Ovary (tissue), 9 donors: ENCODE measurements around the gene GPATCH3. TPM values are rescaled to one million over a fixed set of nuclear protein-coding genes. Genes with fewer than 3 reads are reported as not detected.
"Not testable (repeated sequence)": the region's sequence is repeated elsewhere in the genome, so short reads cannot be mapped to it uniquely, and the experiment has no call there.

Experiments used
- DNase-seq, 5 donors: peaks; one replicate each; pipeline ENCODE4 v3.0.0-alpha.2; 2019 to 2020
- H3K27ac ChIP-seq, 2 donors: fragments of 200-600 bp; one replicate each; pipeline versions ENCODE4 v1.5.1 to v1.8.0; 2019 to 2022
- H3K27me3 ChIP-seq: fragments of 200-600 bp; one replicate; pipeline ENCODE4 v1.8.0; 2022
- H3K36me3 ChIP-seq: fragments of 200-600 bp; sonication (generic); one replicate; pipeline ENCODE4 v1.5.1; 2019
- H3K4me1 ChIP-seq: one replicate; pipeline ENCODE4 v1.8.1; 2013; ENCODE audit warnings: mild to moderate bottlenecking, moderate library complexity; ENCODE audit not compliant: insufficient read depth
- H3K4me3 ChIP-seq: fragments of 200-600 bp; sonication (generic); one replicate; pipeline ENCODE4 v1.5.1; 2017
- H3K9me3 ChIP-seq, 2 donors: fragments of 200-600 bp in 1 of 2; sonication (generic) in 1 of 2; one replicate each; pipeline versions ENCODE4 v1.5.1 to v1.8.1; 2013 to 2019; ENCODE audit warnings: mild to moderate bottlenecking in 1 of 2, moderate library complexity in 1 of 2
- CTCF ChIP-seq, 3 donors: fragments of 450-650 bp in 2 of 3; fragments of 200-600 bp in 1 of 3; IDR thresholded peaks; one replicate each; pipeline versions ENCODE4 v1.5.1 to v1.8.0; 2016 to 2022; ENCODE audit warnings: antibody characterized with exemption in 3 of 3, mild to moderate bottlenecking in 1 of 3
- EP300 ChIP-seq: sonication (generic); formaldehyde crosslinking; IDR thresholded peaks from one replicate; pipeline ENCODE4 v1.6.1; 2017; ENCODE audit warnings: antibody characterized with exemption
- POLR2A ChIP-seq: fragments of 450-650 bp; IDR thresholded peaks from one replicate; pipeline ENCODE4 v1.6.1; 2017; ENCODE audit warnings: antibody characterized with exemption, mild to moderate bottlenecking, moderate library complexity
- WGBS, 3 donors: extraction: QIAGEN DNeasy Blood & Tissue Kit in 1 of 3; methylation state at CpG; one replicate each; pipeline versions ENCODE4 v1.1.5 to v1.1.7; 2013 to 2017; 5-methylcytosine and 5-hydroxymethylcytosine counted together
- intact Hi-C, 4 donors: fragments of 100-400 bp; cut with DNase I; formaldehyde crosslinking; loops; one replicate each; pipeline versions ENCODE4 v1.11.0 to v1.15.1; 2022 to 2023
- polyA plus RNA-seq, 2 donors: library from polyadenylated mRNA; stranded (reverse); fragments of 200-250 nt in 1 of 2; fragments of 350-450 nt in 1 of 2; fragmentation: Illumina TruSeq in 1 of 2; extraction: RNeasy Lipid Tissue Mini Kit (QIAGEN cat#74804) in 1 of 2; gene quantifications; one replicate each; pipeline ENCODE4 v1.2.3, GENCODE V29; 2013 to 2014
- total RNA-seq, 7 donors: library from RNA; depleted of rRNA in 2 of 7; stranded (reverse); fragments of >200 nt in 2 of 7; fragmentation: NEBNext Ultra II Directional in 3 of 7; extraction: Animal tissue kit (Norgen Biotek cat#: 25700) in 3 of 7; gene quantifications; one replicate each; pipeline versions ENCODE4 v1.1.0 to v1.2.4, GENCODE V29; 2016 to 2023
- donor health status: DM: no; HTN: no; CAD: no; lungs with moderate emphysema.
- donor health status: DM: no; HTN: no; CAD: no.
- donor health status: Bipolar disorder and iron deficiency.
- donor health status: DM: yes; HTN: yes; CAD: no.
- donor health status: DM: no; HTN: no; CAD: no.
- donor health status: DM: yes; HTN: yes; CAD: no.

GPATCH3 gene
- total and polyA plus RNA-seq, 9 donors, result 3.1 to 16.4 (median 11.2) TPM

GRCh38 chr1:26848941-26849774 lies 51.1 kb downstream of the GPATCH3 start:
- Histone ChIP-seq H3K36me3 (no peaks in the 10 kb centered on the region), H3K27ac (no peak overlapping the region), H3K9me3 (no peaks in the 10 kb centered on the region), H3K27me3 (no peaks in the 10 kb centered on the region), H3K4me3 (no peak overlapping the region), H3K4me1 (no peaks in the 10 kb centered on the region)
- WGBS, 3 donors, result 49 to 65% (median 60%) methylated on average over 6 to 10 of the region's 10 CpGs
- no peak for TF ChIP-seq POLR2A
- TF ChIP-seq CTCF (IDR thresholded peaks at IDR 0.05), result no peak
- no peak for TF ChIP-seq EP300
- intact Hi-C loops, result no loop called here
- DNase-seq, result no peak

- DNase-seq, result no peak
- WGBS, 3 donors, result 78 to 84% (median 80%) methylated on average over 10 of the region's 10 CpGs
- Histone ChIP-seq H3K4me3 (no peak overlapping the region), H3K36me3 (no peaks in the 10 kb centered on the region), H3K27ac (no peak overlapping the region), H3K9me3 (no peaks in the 10 kb centered on the region), H3K4me1 (no peaks in the 10 kb centered on the region), H3K27me3 (no peaks in the 10 kb centered on the region)
- TF ChIP-seq EP300 (no peak), CTCF (IDR thresholded peaks at IDR 0.05) (no peak)
- intact Hi-C loops, result no loop called here
Observed at GRCh38 chr1:26848499-26848898, 51.8 kb downstream of the GPATCH3 start.

- DNase-seq, intact Hi-C loops: not testable (repeated sequence)
Observed at GRCh38 chr1:26847826-26848225, 52.4 kb downstream of the GPATCH3 start.

GRCh38 chr1:26844424-26845196 lies 55.7 kb downstream of the GPATCH3 start:
- TF ChIP-seq POLR2A (no peak), CTCF (IDR thresholded peaks at IDR 0.05) (no peak), EP300 (no peak)
- no peak for DNase-seq
- no peaks in the 10 kb centered on the region for H3K9me3 ChIP-seq
- no peaks in the 10 kb centered on the region for H3K36me3 ChIP-seq
- H3K27me3 ChIP-seq, result no peaks in the 10 kb centered on the region
- 88 to 90% (median 88%) methylated on average over 13 of the region's 13 CpGs for WGBS, 3 donors
- intact Hi-C loops, result no loop called here
- H3K4me3 ChIP-seq, result no peak overlapping the region
- H3K4me1 ChIP-seq, result no peaks in the 10 kb centered on the region
- no peak overlapping the region for H3K27ac ChIP-seq

More at GRCh38 chr1:26847826-26848225, 52.4 kb downstream of the GPATCH3 start:
- not testable (repeated sequence) for H3K36me3 ChIP-seq, H3K27me3 ChIP-seq, H3K4me3 ChIP-seq, H3K4me1 ChIP-seq, H3K9me3 ChIP-seq, H3K27ac ChIP-seq
- 86 to 88% (median 86%) methylated on average over 6 of the region's 6 CpGs for WGBS, 3 donors

Other genes with a start within 250 kb of the GPATCH3 start
- gene ARID1A, start 204.5 kb downstream of the GPATCH3 start, total RNA-seq, result 100 to 1,000 TPM in 1 of 7 donors, 10 to 100 TPM in 6; 28.5 to 102 (median 77.5) TPM
- gene ARID1A, start 204.5 kb downstream of the GPATCH3 start, polyA plus RNA-seq, result 10 to 100 TPM; 27.6 to 40.1 TPM
- 10 to 100 TPM in 5 of 7 donors, 1 to 10 TPM in 2; 9.2 to 15.4 (median 10.5) TPM for gene PIGV, start 112.5 kb downstream of the GPATCH3 start, total RNA-seq
- 10 to 100 TPM; 12.4 to 13.3 TPM for gene PIGV, start 112.5 kb downstream of the GPATCH3 start, polyA plus RNA-seq
- gene ZDHHC18, start 73.8 kb downstream of the GPATCH3 start, total RNA-seq, result 10 to 100 TPM; 10.7 to 15.8 (median 12.3) TPM
- 10 to 100 TPM in 1 of 2 donors, 1 to 10 TPM in 1; 9.5 to 12.9 TPM for gene ZDHHC18, start 73.8 kb downstream of the GPATCH3 start, polyA plus RNA-seq
- under 1 TPM in 5 of 7 donors, not detected in 2; 0.35 to 0.80 (median 0.37) TPM for gene SFN, start 37.3 kb downstream of the GPATCH3 start, total RNA-seq
- gene SFN, start 37.3 kb downstream of the GPATCH3 start, polyA plus RNA-seq, result under 1 TPM in 1 of 2 donors, not detected in 1; 0.17 TPM
- gene GPN2, start 10.2 kb downstream of the GPATCH3 start, total RNA-seq, result 10 to 100 TPM in 5 of 7 donors, 1 to 10 TPM in 2; 6.9 to 27.8 (median 20.4) TPM
- gene GPN2, start 10.2 kb downstream of the GPATCH3 start, polyA plus RNA-seq, result 10 to 100 TPM; 14.6 to 20.9 TPM
- gene NR0B2, start 13.5 kb upstream of the GPATCH3 start, total RNA-seq, result under 1 TPM in 1 of 7 donors, not detected in 6; 0.18 TPM
- gene NR0B2, start 13.5 kb upstream of the GPATCH3 start, polyA plus RNA-seq, result under 1 TPM in 1 of 2 donors, not detected in 1; 0.18 TPM
- gene NUDC, start 21.3 kb upstream of the GPATCH3 start, total RNA-seq, result 10 to 100 TPM; 32.8 to 66.9 (median 57.1) TPM
- 10 to 100 TPM; 57.6 to 76.7 TPM for gene NUDC, start 21.3 kb upstream of the GPATCH3 start, polyA plus RNA-seq
- gene KDF1, start 60.0 kb upstream of the GPATCH3 start, total RNA-seq, result 10 to 100 TPM in 1 of 7 donors, 1 to 10 TPM in 1, under 1 TPM in 2, not detected in 3; 0.59 to 11.0 (median 0.84) TPM
- gene KDF1, start 60.0 kb upstream of the GPATCH3 start, polyA plus RNA-seq, result under 1 TPM in 1 of 2 donors, not detected in 1; 0.08 TPM
- gene TRNP1, start 93.2 kb upstream of the GPATCH3 start, total RNA-seq, result 10 to 100 TPM in 1 of 7 donors, 1 to 10 TPM in 3, under 1 TPM in 3; 0.25 to 23.8 (median 2.9) TPM
- 10 to 100 TPM in 1 of 2 donors, 1 to 10 TPM in 1; 4.2 to 18.0 TPM for gene TRNP1, start 93.2 kb upstream of the GPATCH3 start, polyA plus RNA-seq
- 1 to 10 TPM in 6 of 7 donors, under 1 TPM in 1; 0.33 to 7.4 (median 2.3) TPM for gene TENT5B, start 112.4 kb upstream of the GPATCH3 start, total RNA-seq
- 1 to 10 TPM; 2.9 to 5.3 TPM for gene TENT5B, start 112.4 kb upstream of the GPATCH3 start, polyA plus RNA-seq